OCI-M1 (cell line): ENCODE results near the gene IGSF10.

Experiments used
- DNase-seq: peaks from one replicate; lab custom pipeline; 2025; lab: John Stamatoyannopoulos, UW

The IGSF10 gene

DNA sequence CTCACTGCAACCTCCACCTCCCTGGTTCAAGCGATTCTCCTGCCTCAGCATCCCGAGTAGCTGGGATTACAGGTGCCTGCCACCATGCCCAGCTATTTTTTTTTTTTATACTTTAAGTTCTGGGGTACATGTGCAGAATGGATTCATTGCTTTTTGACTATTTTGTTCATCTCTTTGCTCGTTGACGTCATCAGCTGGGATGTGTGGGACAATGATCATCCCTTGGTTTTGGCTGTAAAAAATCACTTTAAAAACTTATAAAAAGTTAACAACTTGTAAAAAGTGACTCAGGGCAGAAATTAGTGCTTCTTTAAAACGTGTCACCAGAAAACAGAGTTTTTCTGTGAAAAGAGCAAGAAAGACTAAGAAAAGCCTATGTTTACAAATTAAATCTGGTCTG lies 37.8 kb downstream of the IGSF10 start:
- no peak for DNase-seq

DNA sequence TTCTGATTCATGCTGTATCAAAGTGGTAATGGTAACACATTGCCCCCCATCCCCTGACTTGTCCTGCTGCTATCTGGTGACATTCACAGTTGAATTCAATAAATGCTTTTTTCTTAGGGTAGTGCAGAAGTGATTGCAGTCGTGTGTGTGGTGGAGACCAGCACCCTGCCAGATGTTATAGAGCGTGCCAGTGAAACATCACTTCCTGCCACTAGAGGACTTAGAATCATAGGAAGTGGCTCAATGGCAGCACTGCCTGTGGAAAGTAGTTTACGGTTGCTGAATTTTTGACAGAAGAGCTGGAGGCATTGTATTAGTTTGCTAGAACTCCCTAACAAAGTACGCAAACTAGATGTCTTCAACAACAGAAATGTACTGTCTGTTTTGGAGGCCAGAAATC lies 38.9 kb downstream of the IGSF10 start:
- peak; percentile 4 for DNase-seq

DNA sequence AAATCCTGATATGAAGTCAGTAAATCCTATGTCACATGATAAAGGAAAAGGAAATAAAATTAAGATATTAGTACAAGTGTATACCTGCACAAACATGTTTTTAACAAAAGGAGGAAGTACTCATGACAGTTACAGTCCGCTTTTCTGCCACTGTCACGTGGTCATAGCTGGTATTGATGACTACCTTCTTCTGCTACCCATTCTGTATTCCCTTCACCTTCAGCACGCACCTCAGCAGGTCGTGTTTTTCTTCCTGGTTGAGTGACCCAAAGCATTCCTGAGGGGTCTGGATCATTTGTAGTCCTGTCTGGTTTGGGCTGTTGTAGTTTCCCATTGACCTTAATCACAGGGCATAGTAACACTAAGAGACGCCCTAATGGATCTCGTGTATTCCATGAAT lies 41.1 kb downstream of the IGSF10 start:
- no peak for DNase-seq

DNA sequence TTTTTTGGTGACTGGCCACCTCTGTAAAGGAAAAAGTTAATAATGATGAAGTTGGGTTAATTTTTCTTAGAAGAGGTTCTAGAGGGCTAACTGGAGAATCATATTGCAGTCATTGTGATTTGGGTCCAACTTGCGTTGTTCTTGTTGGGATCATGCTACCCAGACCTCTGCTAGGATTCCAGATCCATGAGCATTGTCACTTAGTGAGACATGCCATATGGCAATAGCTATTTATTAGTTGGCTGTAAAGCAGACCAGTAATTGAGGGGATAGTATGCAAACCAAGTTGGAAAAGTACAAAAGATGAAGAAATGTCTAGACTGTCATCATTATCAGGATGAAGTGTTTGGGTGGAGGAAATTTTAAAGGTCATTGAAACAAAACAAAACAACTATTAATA lies 45.6 kb downstream of the IGSF10 start:
- DNase-seq, result no peak

- DNase-seq, result no peak
Measured at GRCh38 chr3:151412989-151413388, 47.9 kb downstream of the IGSF10 start.
